ENCODE measurements around the gene DISP1.

- no peak for TF ChIP-seq CTCF (IDR thresholded peaks at IDR 0.05)
- TF ChIP-seq POLR2A (IDR thresholded peaks at IDR 0.05), result no peak
Observed at GRCh38 chr1:222823695-222824094, 8.9 kb downstream of the DISP1 start.

Data from Peyer's patch (tissue), 4 donors.